IMR-90 (cell line): ENCODE data around the gene CTF1.
"Not testable (repeated sequence)": the region's sequence is repeated elsewhere in the genome, so short reads cannot be mapped to it uniquely, and the experiment has no call there.

Experiments used
- BHLHE40 ChIP-seq: fragments of 150-350 bp; IDR thresholded peaks from 2 replicates; pipeline ENCODE4 v1.6.1; 2016; ENCODE audit warnings: mild to moderate bottlenecking, low read depth, low read length
- CEBPB ChIP-seq: IDR thresholded peaks from 2 replicates; pipeline ENCODE4 v1.6.1; 2012; ENCODE audit warnings: low read depth, low read length, improper control_type of control experiment
- CHD1 ChIP-seq: IDR thresholded peaks from 2 replicates; pipeline ENCODE4 v1.6.1; 2012; ENCODE audit warnings: low read depth, low read length, improper control_type of control experiment
- CTCF ChIP-seq: conservative IDR thresholded peaks from 2 replicates; pipeline ENCODE4 v1.5.1; 2012; ENCODE audit warnings: mild to moderate bottlenecking, low read depth, low read length, improper control_type of control experiment
- FOS ChIP-seq: fragments of 150-350 bp; IDR thresholded peaks from 2 replicates; pipeline ENCODE4 v1.6.1; 2016; ENCODE audit warnings: low read depth, low read length
- MXI1 ChIP-seq: IDR thresholded peaks from 2 replicates; pipeline ENCODE4 v1.6.1; 2012; ENCODE audit warnings: low read depth, mild to moderate bottlenecking, low read length, moderate library complexity, borderline replicate concordance
- NFE2L2 ChIP-seq: fragments of 150-350 bp; IDR thresholded peaks from 2 replicates; pipeline ENCODE4 v1.6.1; 2016; ENCODE audit warnings: low read depth, mild to moderate bottlenecking, low read length
- POLR2A ChIP-seq: IDR thresholded peaks from 2 replicates; pipeline ENCODE4 v1.6.1; 2012; ENCODE audit warnings: mild to moderate bottlenecking, low read depth, low read length
- RAD21 ChIP-seq: IDR thresholded peaks from 2 replicates; pipeline ENCODE4 v1.6.1; 2012; ENCODE audit warnings: low read length, improper control_type of control experiment
- RCOR1 ChIP-seq: IDR thresholded peaks from 2 replicates; pipeline ENCODE4 v1.6.1; 2012; ENCODE audit warnings: mild to moderate bottlenecking, low read length, improper control_type of control experiment; ENCODE audit not compliant: insufficient replicate concordance
- SMC3 ChIP-seq: fragments of 150-350 bp; IDR thresholded peaks from 2 replicates; pipeline ENCODE4 v1.6.1; 2016; ENCODE audit warnings: low read depth, mild to moderate bottlenecking, antibody characterized with exemption, low read length, moderate library complexity
- TF ChIP-seq, protein P1 (sequence below): fragments of 150-350 bp; IDR thresholded peaks from 2 replicates; pipeline ENCODE4 v1.6.1; 2017; ENCODE audit warnings: mild to moderate bottlenecking, antibody characterized with exemption, low read length, low read depth
- TF ChIP-seq, protein P2 (sequence below): fragments of 150-350 bp; IDR thresholded peaks from 2 replicates; pipeline ENCODE4 v1.6.1; 2016; ENCODE audit warnings: low read depth, mild to moderate bottlenecking, low read length, moderate library complexity, borderline replicate concordance

- not testable (repeated sequence) for TF ChIP-seq CTCF, MXI1, POLR2A, NFE2L2, RCOR1, SMC3, RAD21, CEBPB, FOS, CHD1, BHLHE40
- TF ChIP-seq, protein P1, sequence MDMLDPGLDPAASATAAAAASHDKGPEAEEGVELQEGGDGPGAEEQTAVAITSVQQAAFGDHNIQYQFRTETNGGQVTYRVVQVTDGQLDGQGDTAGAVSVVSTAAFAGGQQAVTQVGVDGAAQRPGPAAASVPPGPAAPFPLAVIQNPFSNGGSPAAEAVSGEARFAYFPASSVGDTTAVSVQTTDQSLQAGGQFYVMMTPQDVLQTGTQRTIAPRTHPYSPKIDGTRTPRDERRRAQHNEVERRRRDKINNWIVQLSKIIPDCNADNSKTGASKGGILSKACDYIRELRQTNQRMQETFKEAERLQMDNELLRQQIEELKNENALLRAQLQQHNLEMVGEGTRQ: not testable (repeated sequence)
- TF ChIP-seq, protein P2, sequence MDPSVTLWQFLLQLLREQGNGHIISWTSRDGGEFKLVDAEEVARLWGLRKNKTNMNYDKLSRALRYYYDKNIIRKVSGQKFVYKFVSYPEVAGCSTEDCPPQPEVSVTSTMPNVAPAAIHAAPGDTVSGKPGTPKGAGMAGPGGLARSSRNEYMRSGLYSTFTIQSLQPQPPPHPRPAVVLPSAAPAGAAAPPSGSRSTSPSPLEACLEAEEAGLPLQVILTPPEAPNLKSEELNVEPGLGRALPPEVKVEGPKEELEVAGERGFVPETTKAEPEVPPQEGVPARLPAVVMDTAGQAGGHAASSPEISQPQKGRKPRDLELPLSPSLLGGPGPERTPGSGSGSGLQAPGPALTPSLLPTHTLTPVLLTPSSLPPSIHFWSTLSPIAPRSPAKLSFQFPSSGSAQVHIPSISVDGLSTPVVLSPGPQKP: not testable (repeated sequence)
These were observed 35.7 kb upstream of the CTF1 start for GRCh38 chr16:30860729-30861128.
